HG03108 (cell line): Measurements from ENCODE around the gene LHX2.

Experiments used
- ATAC-seq: cut with Tn5 transposase; IDR thresholded peaks from one replicate; pipeline ENCODE4 v1.9.1; 2021; ENCODE audit warnings: moderate library complexity; ENCODE audit not compliant: unreplicated experiment

Gene LHX2

GRCh38 chr9:124029617-124030016 is 18.0 kb downstream of the LHX2 start:
- ATAC-seq = no peak

GRCh38 chr9:124030969-124031451 is 19.4 kb downstream of the LHX2 start:
- ATAC-seq = no peak

- ATAC-seq = no peak
Measured at GRCh38 chr9:124032247-124032646, 20.7 kb downstream of the LHX2 start.

GRCh38 chr9:124033348-124033747 is 21.8 kb downstream of the LHX2 start:
- no peak for ATAC-seq

GRCh38 chr9:124033967-124034366 is 22.4 kb downstream of the LHX2 start:
- no peak for ATAC-seq

GRCh38 chr9:124035001-124035650 is 23.6 kb downstream of the LHX2 start:
- ATAC-seq = no peak

- no peak for ATAC-seq
Measured at GRCh38 chr9:124036578-124036977, 25.0 kb downstream of the LHX2 start.

GRCh38 chr9:124037790-124038189 is 26.2 kb downstream of the LHX2 start:
- ATAC-seq = no peak

GRCh38 chr9:124038239-124038638 is 26.7 kb downstream of the LHX2 start:
- no peak for ATAC-seq

GRCh38 chr9:124038790-124039633 is 27.4 kb downstream of the LHX2 start:
- no peak for ATAC-seq

GRCh38 chr9:124040186-124040931 is 28.8 kb downstream of the LHX2 start:
- ATAC-seq = no peak

GRCh38 chr9:124040935-124041816 is 29.6 kb downstream of the LHX2 start:
- ATAC-seq = no peak

- no peak for ATAC-seq
Measured at GRCh38 chr9:124041817-124042116, 30.2 kb downstream of the LHX2 start.

GRCh38 chr9:124042201-124042721 is 30.7 kb downstream of the LHX2 start:
- no peak for ATAC-seq

GRCh38 chr9:124044448-124044847 is 32.9 kb downstream of the LHX2 start:
- no peak for ATAC-seq

- ATAC-seq = no peak
Measured at GRCh38 chr9:124045076-124045829, 33.7 kb downstream of the LHX2 start.

GRCh38 chr9:124045830-124046177 is 34.2 kb downstream of the LHX2 start:
- ATAC-seq = no peak

GRCh38 chr9:124046189-124046588 is 34.6 kb downstream of the LHX2 start:
- ATAC-seq = no peak

GRCh38 chr9:124047251-124047672 is 35.7 kb downstream of the LHX2 start:
- ATAC-seq = no peak

GRCh38 chr9:124050955-124051354 is 39.4 kb downstream of the LHX2 start:
- ATAC-seq = no peak
